Nephron (organoid): ENCODE results near the gene PGR.
"Not testable (repeated sequence)": the region's sequence is repeated elsewhere in the genome, so short reads cannot be mapped to it uniquely, and the experiment has no call there.

ENCODE experiments used
- H3K27ac Mint-ChIP-seq, 3 experiments: 2 replicates each; pipeline ENCODE4 v1.8.0; 2020; ENCODE audit warnings: mixed read lengths in 3 of 3, mild to moderate bottlenecking in 2 of 3, moderate library complexity in 1 of 3
- H3K27me3 Mint-ChIP-seq: 2 replicates; pipeline ENCODE4 v1.8.0; 2021; ENCODE audit warnings: low read depth, mild to moderate bottlenecking, moderate library complexity, mixed read lengths
- H3K36me3 Mint-ChIP-seq: 2 replicates; pipeline ENCODE4 v1.8.0; 2020; ENCODE audit warnings: low read depth, mixed read lengths
- H3K4me1 Mint-ChIP-seq: 2 replicates; pipeline ENCODE4 v1.8.0; 2020; ENCODE audit warnings: mixed read lengths
- H3K4me3 Mint-ChIP-seq, 3 experiments: 2 replicates each; pipeline ENCODE4 v1.8.0; 2020; ENCODE audit warnings: mild to moderate bottlenecking in 3 of 3, mixed read lengths in 3 of 3, moderate library complexity in 2 of 3
- H3K9me3 Mint-ChIP-seq: 2 replicates; pipeline ENCODE4 v1.8.0; 2020; ENCODE audit warnings: mixed read lengths
- CTCF ChIP-seq, 3 experiments: fragments of 200-600 bp; sonication (generic); IDR thresholded peaks; one replicate each; pipeline ENCODE4 v1.5.0; 2021; ENCODE audit warnings: antibody characterized with exemption in 3 of 3; ENCODE audit not compliant: unreplicated experiment in 3 of 3

The PGR gene

DNA sequence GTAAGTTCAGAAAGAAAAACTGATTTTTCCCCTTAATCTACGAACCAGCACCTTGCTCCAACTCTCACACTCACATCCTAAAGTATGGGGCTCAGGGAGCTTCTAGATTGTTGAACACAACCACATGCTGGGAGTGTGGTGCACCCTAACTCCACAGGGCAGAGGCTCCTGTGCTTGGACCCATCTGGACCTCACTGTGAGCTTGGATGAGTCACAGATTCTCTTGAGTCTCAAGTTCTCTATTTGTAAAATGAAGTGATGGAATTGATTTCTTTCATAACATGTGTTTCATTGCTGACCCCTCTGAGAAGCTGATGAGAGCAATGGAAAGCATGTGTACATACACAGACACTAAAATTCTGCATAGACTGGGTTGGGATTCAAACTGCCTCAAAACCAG lies 109.7 kb downstream of the PGR start:
- Mint-ChIP-seq H3K27me3 (no peaks in the 10 kb centered on the region), H3K36me3 (no peaks in the 10 kb centered on the region), H3K4me3 (no peak overlapping the region), H3K27ac (no peak overlapping the region), H3K9me3 (no peaks in the 10 kb centered on the region), H3K4me1 (no peaks in the 10 kb centered on the region)
- TF ChIP-seq CTCF (IDR thresholded peaks at IDR 0.05; ENCODE audit: unreplicated experiment in 3 of 3), result no peak

GRCh38 chr11:101014600-101015285 lies 114.9 kb downstream of the PGR start:
- Mint-ChIP-seq H3K27me3 (no peaks in the 10 kb centered on the region), H3K4me3 (no peak overlapping the region), H3K4me1 (no peaks in the 10 kb centered on the region), H3K27ac (no peak overlapping the region), H3K9me3 (no peaks in the 10 kb centered on the region), H3K36me3 (no peaks in the 10 kb centered on the region)
- no peak for TF ChIP-seq CTCF (IDR thresholded peaks at IDR 0.05; ENCODE audit: unreplicated experiment in 3 of 3)

- not testable (repeated sequence) for H3K9me3 Mint-ChIP-seq, H3K4me3 Mint-ChIP-seq, H3K27ac Mint-ChIP-seq, H3K36me3 Mint-ChIP-seq, H3K27me3 Mint-ChIP-seq, H3K4me1 Mint-ChIP-seq
These were observed 115.9 kb downstream of the PGR start for GRCh38 chr11:101013702-101014101.

GRCh38 chr11:101011881-101012280 lies 117.7 kb downstream of the PGR start:
- H3K4me3 Mint-ChIP-seq, result no peak overlapping the region

DNA sequence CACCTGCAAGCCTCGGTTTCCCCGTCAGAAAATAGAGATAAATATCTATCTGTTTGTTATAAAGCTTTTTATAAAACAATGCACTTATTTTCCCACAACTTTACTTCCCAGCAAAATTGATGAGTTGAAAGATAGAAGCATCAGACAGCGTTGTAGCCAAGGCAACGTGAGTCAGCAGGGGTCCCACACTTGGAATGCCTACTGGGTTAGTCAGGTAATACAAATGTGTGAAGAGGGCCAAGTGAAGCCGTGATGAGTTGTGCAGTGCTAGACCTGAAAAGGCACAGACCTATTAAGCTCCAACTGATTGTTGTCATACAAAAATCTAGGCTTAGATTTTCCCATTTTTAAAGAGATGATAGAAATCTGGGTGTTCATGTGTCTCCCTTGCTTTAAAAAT lies 118.7 kb downstream of the PGR start:
- Mint-ChIP-seq H3K4me1 (no peaks in the 10 kb centered on the region), H3K27ac (no peak overlapping the region), H3K36me3 (no peaks in the 10 kb centered on the region), H3K4me3 (no peak overlapping the region), H3K27me3 (peaks cover 5% of the 10 kb centered on the region), H3K9me3 (no peaks in the 10 kb centered on the region)
- no peak for TF ChIP-seq CTCF (IDR thresholded peaks at IDR 0.05; ENCODE audit: unreplicated experiment in 3 of 3)

More at GRCh38 chr11:101011881-101012280, 117.7 kb downstream of the PGR start:
- Mint-ChIP-seq H3K27me3 (peaks cover 5% of the 10 kb centered on the region), H3K9me3 (no peaks in the 10 kb centered on the region), H3K4me1 (no peaks in the 10 kb centered on the region), H3K27ac (no peak overlapping the region), H3K36me3 (no peaks in the 10 kb centered on the region)
- no peak for TF ChIP-seq CTCF (IDR thresholded peaks at IDR 0.05; ENCODE audit: unreplicated experiment in 3 of 3)

DNA sequence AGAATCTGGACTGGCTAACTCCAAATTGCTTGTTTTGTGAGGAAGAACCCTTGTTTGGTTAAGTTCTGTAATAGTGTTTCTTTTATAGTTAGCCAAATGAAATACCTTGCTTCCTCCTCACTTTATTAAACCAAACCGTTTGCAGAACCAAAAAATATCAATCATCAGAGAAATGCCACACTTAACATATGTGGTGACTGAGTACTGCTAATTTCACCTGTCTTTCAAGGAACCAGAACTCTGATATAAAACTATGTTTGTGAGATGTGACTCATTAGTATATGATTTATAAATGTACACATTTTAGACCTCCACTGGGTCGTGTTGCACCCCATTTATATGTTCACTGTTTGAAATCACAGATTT lies 119.9 kb downstream of the PGR start:
- no peaks in the 10 kb centered on the region for H3K9me3 Mint-ChIP-seq
- H3K27ac Mint-ChIP-seq, result no peak overlapping the region
- H3K4me3 Mint-ChIP-seq, result no peak overlapping the region
- no peaks in the 10 kb centered on the region for H3K4me1 Mint-ChIP-seq
- no peaks in the 10 kb centered on the region for H3K36me3 Mint-ChIP-seq
- peaks cover 5% of the 10 kb centered on the region for H3K27me3 Mint-ChIP-seq
- no peak for TF ChIP-seq CTCF (IDR thresholded peaks at IDR 0.05; ENCODE audit: unreplicated experiment in 3 of 3)
